Activated CD8-positive, alpha-beta memory T cell treated with anti-CD3 and anti-CD28 coated beads for 24 hours (primary cell): Measurements from ENCODE around the gene H2BK1.
A peak's percentile ranks its signal among the peaks of the same experiment; 100 is the strongest.

Experiments
- DNase-seq: peaks from one replicate; pipeline ENCODE4 v3.0.0-alpha.2; 2020

H2BK1 gene

GRCh38 chr7:151244841-151245346 is 34.6 kb upstream of the H2BK1 start:
- no peak for DNase-seq

DNA sequence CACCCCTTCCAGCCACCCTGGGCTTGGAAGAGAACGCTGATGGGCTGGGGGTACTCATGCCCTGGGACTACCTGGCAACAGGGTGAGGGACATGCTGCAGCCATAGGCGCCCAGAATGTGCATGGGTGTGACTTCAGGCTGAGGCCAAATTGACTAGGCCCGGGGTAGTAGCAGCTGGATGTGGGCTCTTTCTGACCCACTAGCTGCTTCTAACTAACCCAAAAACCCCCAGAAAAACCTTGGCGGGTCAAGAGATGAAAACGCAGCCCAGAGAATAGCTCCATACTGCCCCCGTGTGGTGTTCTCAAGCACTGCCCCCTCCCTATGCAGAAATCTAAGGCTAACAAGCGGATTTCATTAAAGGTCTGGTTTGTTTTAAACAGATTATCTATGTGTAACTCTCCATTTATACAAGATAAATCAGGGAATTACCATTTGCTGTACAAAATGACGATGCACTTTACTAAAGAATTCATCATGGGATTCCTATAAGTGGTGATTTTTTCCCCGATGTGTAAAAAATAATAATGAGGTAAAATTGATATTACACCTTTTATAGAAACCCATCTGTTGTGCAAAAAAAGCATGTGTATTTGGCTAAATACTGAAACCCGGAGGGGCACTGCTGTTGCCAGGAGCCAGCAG is 34.0 kb upstream of the H2BK1 start:
- DNase-seq, result peak; percentile 83

DNA sequence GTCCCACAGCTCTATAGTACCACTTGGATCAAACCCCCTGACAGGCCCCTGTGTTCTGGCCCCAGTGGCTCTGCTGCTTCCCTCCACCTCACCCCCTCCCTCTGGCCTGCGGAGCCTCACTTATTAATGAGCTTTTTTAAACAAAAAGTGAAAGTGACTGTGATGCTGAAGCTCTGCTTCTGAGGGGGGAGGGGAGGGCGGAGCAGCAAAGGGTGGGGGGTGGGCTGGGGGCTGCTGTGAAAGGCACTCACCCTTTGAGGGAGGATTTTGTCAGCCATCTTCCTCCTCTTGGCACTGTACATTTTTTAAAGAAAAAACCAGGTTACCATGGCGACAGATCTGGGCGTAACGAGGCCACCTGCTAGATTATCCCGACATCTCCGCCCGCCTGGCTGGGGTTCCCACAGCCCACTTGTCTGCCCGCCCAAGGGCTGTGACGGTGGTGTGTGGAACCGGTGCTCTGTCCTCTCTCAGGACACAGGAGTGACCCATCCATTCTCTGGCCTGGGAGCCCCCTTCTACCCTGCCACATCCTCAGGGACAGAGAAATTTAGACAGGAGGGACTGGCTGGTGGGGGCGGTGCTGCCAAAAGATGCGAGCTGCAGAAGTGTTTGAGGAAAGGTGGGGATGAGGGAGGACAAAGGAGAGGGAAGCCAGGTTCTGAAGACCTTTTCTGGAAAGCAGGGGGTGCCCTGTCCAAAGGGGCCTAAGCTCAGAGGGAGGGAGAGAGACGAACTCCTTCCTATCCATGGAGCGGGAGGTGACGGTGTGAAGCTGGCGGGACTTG is 33.3 kb upstream of the H2BK1 start:
- peak; percentile 69 for DNase-seq

GRCh38 chr7:151243045-151243349 is 32.7 kb upstream of the H2BK1 start:
- no peak for DNase-seq

- no peak for DNase-seq
These were observed 32.1 kb upstream of the H2BK1 start for GRCh38 chr7:151242159-151243044.

DNA sequence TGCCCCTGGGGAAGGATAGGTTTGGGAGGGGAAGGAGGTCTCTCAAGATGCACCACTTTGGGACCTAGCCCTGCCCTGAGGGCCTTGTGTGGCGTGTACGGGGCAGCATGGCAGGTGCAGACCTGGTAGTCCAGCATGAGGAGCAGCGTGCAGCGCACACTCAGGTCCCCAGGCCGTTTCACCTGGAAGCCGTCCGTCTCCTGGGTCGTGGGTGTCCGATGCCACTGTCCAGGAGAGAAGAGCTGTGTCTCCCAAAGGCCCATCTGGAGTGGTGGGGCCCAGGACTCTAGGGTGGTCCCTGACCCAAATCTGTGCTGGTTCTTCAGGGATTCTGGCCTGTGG is 31.4 kb upstream of the H2BK1 start:
- DNase-seq, result no peak

- DNase-seq, result no peak
These were observed 30.9 kb upstream of the H2BK1 start for GRCh38 chr7:151240942-151241754.

- no peak for DNase-seq
These were observed 30.2 kb upstream of the H2BK1 start for GRCh38 chr7:151240536-151240935.

DNA sequence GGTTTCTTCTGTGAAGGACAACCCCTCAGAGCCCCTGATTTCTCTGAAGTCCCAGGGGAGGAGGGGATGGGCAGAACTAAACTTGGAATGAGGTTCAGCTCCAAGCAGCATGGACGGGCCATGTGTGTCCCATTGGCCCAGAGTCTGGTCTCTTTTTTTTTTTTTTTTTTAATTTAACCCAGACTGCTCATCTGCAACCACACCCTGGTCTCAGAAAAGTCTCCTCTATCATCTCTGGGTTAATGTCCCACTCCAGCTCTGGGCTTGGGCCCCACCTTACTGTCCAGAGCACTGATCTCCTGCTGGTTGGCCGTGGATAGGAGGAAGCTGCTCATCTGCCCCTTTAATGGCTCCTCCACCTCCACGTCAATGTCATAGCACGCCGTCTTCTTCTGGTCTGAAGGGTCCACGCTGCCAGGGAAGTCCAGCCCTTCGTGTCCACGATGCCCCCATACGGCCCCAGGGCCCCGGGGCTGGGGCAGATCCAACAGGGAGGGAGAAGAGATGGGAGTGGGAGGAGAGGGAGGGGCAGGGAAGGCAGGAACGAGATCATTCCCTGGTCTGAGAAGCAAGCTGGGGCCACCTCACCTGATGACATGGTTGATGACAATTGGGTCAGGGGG is 29.7 kb upstream of the H2BK1 start:
- no peak for DNase-seq

DNA sequence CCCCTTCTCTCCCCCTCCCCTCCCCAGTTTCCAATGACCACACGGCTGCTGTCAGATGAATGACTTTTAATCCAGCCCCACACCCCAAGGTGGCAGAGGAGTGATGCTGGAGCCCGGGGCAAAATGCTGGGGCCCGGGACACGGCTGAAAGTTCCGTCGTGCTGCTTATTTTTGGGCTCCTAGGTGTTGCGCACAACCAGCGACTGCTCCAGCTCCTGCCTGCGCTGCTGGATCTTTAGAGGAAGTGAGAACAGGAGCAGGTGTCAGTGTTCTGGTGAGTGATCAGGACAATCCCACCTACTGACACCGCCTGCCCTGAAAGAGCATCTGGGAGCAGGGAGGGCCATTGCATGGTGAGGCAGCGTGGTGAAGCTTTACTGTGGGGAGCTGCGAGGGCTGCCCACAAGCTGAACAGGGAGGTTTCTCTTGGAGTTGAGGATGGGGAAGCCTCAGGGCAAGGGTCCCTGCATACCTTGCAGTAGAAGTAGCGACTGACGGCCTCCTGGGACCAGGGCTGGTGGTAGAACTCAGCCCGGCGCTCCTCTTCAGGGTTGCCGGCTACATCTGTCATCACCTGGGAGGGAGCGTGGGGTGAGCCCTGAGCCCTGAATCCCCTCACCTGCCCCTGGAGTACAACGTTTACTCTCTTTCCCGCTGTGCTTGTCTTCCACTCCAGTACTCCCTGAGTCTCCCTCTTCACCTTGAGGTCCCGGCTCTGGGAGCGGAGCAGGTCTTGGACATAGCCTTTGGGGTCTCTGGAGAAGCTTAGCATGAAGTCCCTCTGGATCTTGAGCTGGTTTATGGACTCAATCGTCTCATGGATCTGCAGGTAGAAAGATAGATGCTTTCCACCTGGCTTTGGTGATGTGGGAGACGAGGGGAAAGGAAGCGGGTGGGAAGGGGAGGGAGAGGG is 28.9 kb upstream of the H2BK1 start:
- no peak for DNase-seq

DNA sequence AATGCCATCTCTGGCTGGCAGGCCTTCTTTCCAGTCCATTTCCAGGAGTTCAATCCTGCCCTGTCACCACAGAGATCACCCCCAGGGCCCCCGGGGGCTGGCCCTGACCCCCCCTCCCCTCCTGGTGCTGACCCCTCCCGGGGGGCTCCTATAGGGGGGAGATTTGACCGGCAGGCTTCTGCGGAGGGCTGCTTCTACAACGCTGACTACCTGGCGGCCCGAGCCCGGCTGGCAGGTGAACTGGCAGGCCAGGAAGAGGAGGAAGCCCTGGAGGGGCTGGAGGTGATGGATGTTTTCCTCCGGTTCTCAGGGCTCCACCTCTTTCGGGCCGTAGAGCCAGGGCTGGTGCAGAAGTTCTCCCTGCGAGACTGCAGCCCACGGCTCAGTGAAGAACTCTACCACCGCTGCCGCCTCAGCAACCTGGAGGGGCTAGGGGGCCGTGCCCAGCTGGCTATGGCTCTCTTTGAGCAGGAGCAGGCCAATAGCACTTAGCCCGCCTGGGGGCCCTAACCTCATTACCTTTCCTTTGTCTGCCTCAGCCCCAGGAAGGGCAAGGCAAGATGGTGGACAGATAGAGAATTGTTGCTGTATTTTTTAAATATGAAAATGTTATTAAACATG is 28.0 kb upstream of the H2BK1 start:
- no peak for DNase-seq

DNA sequence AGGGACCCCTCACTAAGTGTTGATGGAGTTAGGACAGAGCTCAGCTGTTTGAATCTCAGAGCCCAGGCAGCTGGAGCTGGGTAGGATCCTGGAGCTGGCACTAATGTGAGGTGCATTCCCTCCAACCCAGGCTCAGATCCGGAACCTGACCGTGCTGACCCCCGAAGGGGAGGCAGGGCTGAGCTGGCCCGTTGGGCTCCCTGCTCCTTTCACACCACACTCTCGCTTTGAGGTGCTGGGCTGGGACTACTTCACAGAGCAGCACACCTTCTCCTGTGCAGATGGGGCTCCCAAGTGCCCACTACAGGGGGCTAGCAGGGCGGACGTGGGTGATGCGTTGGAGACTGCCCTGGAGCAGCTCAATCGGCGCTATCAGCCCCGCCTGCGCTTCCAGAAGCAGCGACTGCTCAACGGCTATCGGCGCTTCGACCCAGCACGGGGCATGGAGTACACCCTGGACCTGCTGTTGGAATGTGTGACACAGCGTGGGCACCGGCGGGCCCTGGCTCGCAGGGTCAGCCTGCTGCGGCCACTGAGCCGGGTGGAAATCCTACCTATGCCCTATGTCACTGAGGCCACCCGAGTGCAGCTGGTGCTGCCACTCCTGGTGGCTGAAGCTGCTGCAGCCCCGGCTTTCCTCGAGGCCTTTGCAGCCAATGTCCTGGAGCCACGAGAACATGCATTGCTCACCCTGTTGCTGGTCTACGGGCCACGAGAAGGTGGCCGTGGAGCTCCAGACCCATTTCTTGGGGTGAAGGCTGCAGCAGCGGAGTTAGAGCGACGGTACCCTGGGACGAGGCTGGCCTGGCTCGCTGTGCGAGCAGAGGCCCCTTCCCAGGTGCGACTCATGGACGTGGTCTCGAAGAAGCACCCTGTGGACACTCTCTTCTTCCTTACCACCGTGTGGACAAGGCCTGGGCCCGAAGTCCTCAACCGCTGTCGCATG is 27.2 kb upstream of the H2BK1 start:
- no peak for DNase-seq

DNA sequence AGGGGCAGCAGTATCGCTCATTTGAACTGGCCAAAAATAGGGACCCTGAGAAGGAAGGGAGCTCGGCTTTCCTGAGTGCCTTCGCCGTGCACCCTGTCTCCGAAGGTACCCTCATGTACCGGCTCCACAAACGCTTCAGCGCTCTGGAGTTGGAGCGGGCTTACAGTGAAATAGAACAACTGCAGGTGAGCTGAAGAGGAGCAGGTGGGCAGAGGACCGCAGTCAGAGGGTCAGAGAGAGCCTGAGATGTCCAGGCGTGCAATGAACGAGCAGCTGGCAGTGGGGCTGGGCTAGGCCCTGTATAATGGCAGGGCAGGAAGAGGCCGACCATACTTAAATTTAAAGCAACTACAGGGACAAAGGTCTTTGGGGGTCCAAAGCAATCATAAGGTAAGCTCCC is 26.1 kb upstream of the H2BK1 start:
- no peak for DNase-seq

- DNase-seq, result no peak
These were observed 25.0 kb upstream of the H2BK1 start for GRCh38 chr7:151235091-151235787.

DNA sequence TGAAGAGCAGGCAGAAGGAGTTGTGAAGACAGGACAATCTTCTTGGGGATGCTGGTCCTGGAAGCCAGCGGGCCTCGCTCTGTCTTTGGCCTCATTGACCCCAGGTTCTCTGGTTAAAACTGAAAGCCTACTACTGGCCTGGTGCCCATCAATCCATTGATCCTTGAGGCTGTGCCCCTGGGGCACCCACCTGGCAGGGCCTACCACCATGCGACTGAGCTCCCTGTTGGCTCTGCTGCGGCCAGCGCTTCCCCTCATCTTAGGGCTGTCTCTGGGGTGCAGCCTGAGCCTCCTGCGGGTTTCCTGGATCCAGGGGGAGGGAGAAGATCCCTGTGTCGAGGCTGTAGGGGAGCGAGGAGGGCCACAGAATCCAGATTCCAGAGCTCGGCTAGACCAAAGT is 23.5 kb upstream of the H2BK1 start:
- DNase-seq, result no peak

DNA sequence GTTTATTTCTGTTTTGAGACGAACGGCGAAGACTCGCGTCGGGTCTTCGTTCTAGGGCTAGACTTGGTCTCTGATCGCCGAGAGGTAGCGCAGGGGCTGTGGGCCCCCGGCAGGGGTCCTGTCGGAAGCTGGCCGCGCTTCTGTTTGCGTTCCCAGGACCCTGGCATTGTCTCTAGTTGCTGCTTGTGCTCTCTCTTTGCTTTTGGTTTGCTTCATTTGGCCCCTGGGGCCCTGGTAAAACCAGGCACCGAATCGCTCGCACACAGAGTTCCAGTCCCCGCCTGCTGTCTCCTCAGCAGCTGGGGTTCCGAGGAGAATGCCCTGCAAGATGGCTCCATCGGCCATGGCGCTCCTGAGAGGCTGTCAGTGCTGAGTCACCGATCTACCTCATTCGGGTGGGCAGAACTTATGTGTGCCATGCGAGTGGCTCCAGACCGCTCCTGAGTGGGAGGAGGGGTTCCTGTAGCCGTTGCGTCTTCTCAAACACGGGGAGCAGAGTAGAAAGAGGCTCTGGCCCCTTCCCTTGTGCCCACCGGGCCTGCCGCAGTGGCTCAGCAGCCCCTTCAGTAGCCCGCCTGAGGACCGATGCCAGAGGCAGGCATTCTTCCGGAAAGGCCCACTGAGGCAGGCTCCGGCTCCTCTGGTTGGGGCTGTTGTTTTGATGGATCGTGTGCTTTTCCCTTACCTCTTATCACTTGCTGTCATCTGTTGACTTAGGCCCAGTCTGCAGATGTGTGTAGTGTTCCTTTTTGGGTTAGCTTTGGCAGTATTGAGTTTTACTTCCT is 22.8 kb upstream of the H2BK1 start:
- DNase-seq, result peak; percentile 88

DNA sequence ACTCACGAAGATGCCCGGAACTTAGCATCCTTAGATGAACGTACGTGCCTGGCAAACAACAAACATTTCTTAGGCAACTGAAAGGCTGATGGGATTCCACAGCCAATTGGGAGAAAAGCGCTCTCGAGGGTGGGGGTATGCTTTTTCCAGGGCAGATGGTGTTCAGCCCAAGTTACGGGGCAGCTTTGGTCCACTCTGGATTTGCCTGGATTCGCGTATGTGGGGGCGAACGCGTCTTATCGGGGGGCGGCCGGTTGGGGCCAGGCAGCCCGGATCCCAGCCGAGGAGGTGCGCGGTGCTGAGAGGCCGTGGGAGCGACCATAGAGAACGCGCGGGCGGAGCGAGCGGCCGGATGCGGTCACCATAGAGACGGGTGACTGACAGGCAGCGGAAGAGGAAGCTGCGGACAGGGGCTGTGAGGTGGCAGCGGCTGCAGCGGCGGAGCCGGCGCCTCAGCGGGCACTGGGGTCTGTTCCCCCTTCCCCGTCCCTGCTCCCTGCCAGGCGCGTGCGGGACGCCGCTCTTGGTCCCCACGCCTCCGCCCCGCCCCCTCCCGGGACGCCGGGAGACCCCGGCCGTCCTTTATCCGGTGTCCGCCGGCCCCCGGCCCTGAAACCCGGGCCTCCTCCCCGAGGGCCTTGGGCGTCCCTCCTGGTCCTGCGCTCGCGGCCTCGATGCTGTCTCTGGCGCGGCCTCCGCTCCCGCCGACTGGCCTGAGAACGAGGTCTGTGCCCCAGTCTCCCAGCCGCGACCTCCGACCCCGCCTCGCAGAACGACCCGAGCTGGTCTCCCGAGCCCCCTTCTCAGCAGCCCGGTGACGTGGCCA is 22.0 kb upstream of the H2BK1 start, which contains the start of gene CHPF2:
Gene CHPF2, plus strand, starts transcription at position 393 of the 826 bp plus-strand sequence. CDS start 1,529 bp downstream, outside the sequence.
- peak; percentile 94 for DNase-seq
